ENCODE results near the gene RFT1. TPM values are rescaled to one million over a fixed set of nuclear protein-coding genes. Genes with fewer than 3 reads are reported as not detected.

The RFT1 gene
- total and polyA plus RNA-seq, 2 of the 13 experiments (the other 11 are each of a cell fraction or from before 2014, with no cell fraction given) = 23.2 to 37.0 TPM

GRCh38 chr3:53160061-53160659, 29.9 kb upstream of the RFT1 start (continued):
- TF ChIP-seq ZBTB10 (CRISPR knock-in tag; IDR thresholded peaks at IDR 0.05; ENCODE audit: borderline replicate concordance) (0 out of 2 replicates have a peak, but pooled peaks have one; percentile 31), ZNF574 (CRISPR knock-in tag; IDR thresholded peaks at IDR 0.05) (peak; percentile 18; the same call in 1 of the 2 replicates), ZFX (CRISPR knock-in tag; IDR thresholded peaks at IDR 0.05; ENCODE audit: low read depth) (no peak), ZNF747 (CRISPR knock-in tag; IDR thresholded peaks at IDR 0.05; ENCODE audit: borderline replicate concordance) (peak; percentile 23; the same call in 1 of the 2 replicates), ZNF580 (CRISPR knock-in tag; IDR thresholded peaks at IDR 0.05; ENCODE audit: borderline replicate concordance, low read depth) (no peak), FOXM1 (CRISPR knock-in tag; IDR thresholded peaks at IDR 0.05) (no peak), FOXO1 (CRISPR knock-in tag; IDR thresholded peaks at IDR 0.05) (no peak), HNF1A (IDR thresholded peaks at IDR 0.05; ENCODE audit: low read depth) (no peak), HNF1A (CRISPR knock-in tag; IDR thresholded peaks at IDR 0.05; ENCODE audit: borderline replicate concordance) (no peak; the same call in 1 of the 2 replicates), PAX8 (CRISPR knock-in tag; IDR thresholded peaks at IDR 0.05; ENCODE audit: borderline replicate concordance) (no peak), ZSCAN31 (CRISPR knock-in tag; IDR thresholded peaks at IDR 0.05; ENCODE audit: low read depth) (peak; percentile 65; the same call in 1 of the 2 replicates), YEATS4 (CRISPR knock-in tag; IDR thresholded peaks at IDR 0.05; ENCODE audit: borderline replicate concordance) (0 out of 2 replicates have a peak, but pooled peaks have one; percentile 1)
